ENCODE measurements around the gene PCBP3.

PCBP3 gene

GRCh38 chr21:45930792-45931191 is 287.3 kb downstream of the PCBP3 start:
- no peak for DNase-seq (ENCODE audit: low spot score)

GRCh38 chr21:45931397-45931969 is 288.0 kb downstream of the PCBP3 start:
- no peak for DNase-seq (ENCODE audit: low spot score)

GRCh38 chr21:45932922-45933502 is 289.5 kb downstream of the PCBP3 start:
- DNase-seq (ENCODE audit: low spot score), result no peak

GRCh38 chr21:45934085-45934484 is 290.6 kb downstream of the PCBP3 start:
- DNase-seq (ENCODE audit: low spot score), result no peak

GRCh38 chr21:45934554-45934953 is 291.0 kb downstream of the PCBP3 start:
- no peak for DNase-seq (ENCODE audit: low spot score)

- DNase-seq (ENCODE audit: low spot score), result no peak
These were observed 292.1 kb downstream of the PCBP3 start for GRCh38 chr21:45935628-45936027.

GRCh38 chr21:45937721-45938452 is 294.4 kb downstream of the PCBP3 start:
- DNase-seq (ENCODE audit: low spot score), result no peak

GRCh38 chr21:45938453-45938755 is 294.9 kb downstream of the PCBP3 start:
- no peak for DNase-seq (ENCODE audit: low spot score)

- no peak for DNase-seq (ENCODE audit: low spot score)
These were observed 295.4 kb downstream of the PCBP3 start for GRCh38 chr21:45938811-45939520.

- DNase-seq (ENCODE audit: low spot score), result no peak
These were observed 296.1 kb downstream of the PCBP3 start for GRCh38 chr21:45939521-45940045.

- DNase-seq (ENCODE audit: low spot score), result no peak
These were observed 296.6 kb downstream of the PCBP3 start for GRCh38 chr21:45940091-45940490.

- DNase-seq (ENCODE audit: low spot score), result no peak
These were observed 297.3 kb downstream of the PCBP3 start for GRCh38 chr21:45940621-45941337.

GRCh38 chr21:45941338-45941710 is 297.8 kb downstream of the PCBP3 start:
- DNase-seq (ENCODE audit: low spot score), result no peak

GRCh38 chr21:45941717-45942546 is 298.4 kb downstream of the PCBP3 start:
- DNase-seq (ENCODE audit: low spot score), result no peak

GRCh38 chr21:45942755-45943629 is 299.5 kb downstream of the PCBP3 start:
- DNase-seq (ENCODE audit: low spot score), result no peak

GRCh38 chr21:45943630-45944540 is 300.4 kb downstream of the PCBP3 start:
- no peak for DNase-seq (ENCODE audit: low spot score)

- DNase-seq (ENCODE audit: low spot score), result no peak
These were observed 301.1 kb downstream of the PCBP3 start for GRCh38 chr21:45944601-45945000.

- no peak for DNase-seq (ENCODE audit: low spot score)
These were observed 301.7 kb downstream of the PCBP3 start for GRCh38 chr21:45945066-45945867.

GRCh38 chr21:45945868-45946210 is 302.3 kb downstream of the PCBP3 start:
- DNase-seq (ENCODE audit: low spot score), result no peak

All from AG08396 (cell line).